Fibroblast of lung (primary cell): ENCODE measurements around the gene MYZAP. TPM values are rescaled to one million over a fixed set of nuclear protein-coding genes. Genes with fewer than 3 reads are reported as not detected.

Source experiments
- DNase-seq, 2 donors: peaks; one replicate each; pipeline versions ENCODE4 v3.0.0 to v3.0.0-alpha.2; 2010; ENCODE audit warnings: low read depth in 2 of 2
- H2AFZ ChIP-seq: 2 replicates; pipeline ENCODE4 v1.5.1; 2012; ENCODE audit warnings: low read length, control low read depth, inconsistent platforms
- H3K27ac ChIP-seq: 2 replicates; pipeline ENCODE4 v1.5.1; 2011; ENCODE audit warnings: low read length, control low read depth; ENCODE audit not compliant: insufficient read depth
- H3K27me3 ChIP-seq: 2 replicates; pipeline ENCODE4 v1.5.1; 2011; ENCODE audit warnings: mild to moderate bottlenecking, low read length; ENCODE audit not compliant: control insufficient read depth, insufficient read depth
- H3K36me3 ChIP-seq: 2 replicates; pipeline ENCODE4 v1.5.1; 2011; ENCODE audit warnings: low read length; ENCODE audit not compliant: control insufficient read depth, insufficient read depth
- H3K4me1 ChIP-seq: 2 replicates; pipeline ENCODE4 v1.5.1; 2011; ENCODE audit warnings: low read length; ENCODE audit not compliant: control insufficient read depth, insufficient read depth; ENCODE audit errors: extremely low read depth
- H3K4me2 ChIP-seq: 2 replicates; pipeline ENCODE4 v1.5.1; 2011; ENCODE audit warnings: low read length, control low read depth; ENCODE audit not compliant: insufficient read depth; ENCODE audit errors: extremely low read depth
- H3K4me3 ChIP-seq, 4 experiments: fragments of 200-600 bp in 1 of 4; sonication (generic) in 1 of 4; replicated peaks in 1 of 4; 2 replicates each; pipeline ENCODE4 v1.5.1; 2011 to 2016; ENCODE audit warnings: low read length in 4 of 4, low read depth in 3 of 4, mild to moderate bottlenecking in 3 of 4, control low read depth in 2 of 4, inconsistent platforms in 1 of 4, mixed read lengths in 1 of 4; ENCODE audit not compliant: insufficient read depth in 1 of 4; ENCODE audit errors: control extremely low read depth in 1 of 4
- H3K79me2 ChIP-seq: 2 replicates; pipeline ENCODE4 v1.5.1; 2012; ENCODE audit warnings: mild to moderate bottlenecking, low read length, inconsistent platforms; ENCODE audit not compliant: control insufficient read depth, insufficient read depth
- H3K9ac ChIP-seq: 2 replicates; pipeline ENCODE4 v1.5.1; 2011; ENCODE audit warnings: mild to moderate bottlenecking, low read length, control low read depth; ENCODE audit not compliant: insufficient read depth
- H3K9me3 ChIP-seq: 2 replicates; pipeline ENCODE4 v1.5.1; 2012; ENCODE audit warnings: low read depth, low read length; ENCODE audit not compliant: control insufficient read depth, insufficient read depth
- H4K20me1 ChIP-seq: 2 replicates; pipeline ENCODE4 v1.5.1; 2011; ENCODE audit warnings: low read length; ENCODE audit not compliant: control insufficient read depth, insufficient read depth; ENCODE audit errors: extremely low read depth
- CTCF ChIP-seq, 2 donors: IDR thresholded peaks in 1 of 2; conservative IDR thresholded peaks in 1 of 2; 1 replicate in 1 of 2; 2 replicates in 1 of 2; pipeline ENCODE4 v1.5.1; 2011 to 2012; ENCODE audit warnings: low read length in 2 of 2, control low read depth in 1 of 2, inconsistent platforms in 1 of 2, low read depth in 1 of 2, mild to moderate bottlenecking in 1 of 2
- EZH2 ChIP-seq: IDR thresholded peaks from 2 replicates; pipeline ENCODE4 v1.5.1; 2012; ENCODE audit warnings: low read length, control low read depth, mild to moderate bottlenecking; ENCODE audit errors: missing control alignments
- polyA plus RNA-seq, 2 donors: library from polyadenylated mRNA; depleted of rRNA in 1 of 2; stranded (reverse) in 1 of 2; unstranded in 1 of 2; fragments of >200 nt; gene quantifications; 2 replicates each; pipeline ENCODE4 v1.2.1, GENCODE V29; 2011 to 2012; ENCODE audit warnings: missing spikeins in 1 of 2
- total RNA-seq: library from RNA; depleted of rRNA; stranded (reverse); fragments of >200 nt; gene quantifications from 2 replicates; pipeline ENCODE4 v1.2.1, GENCODE V29; 2014

Gene MYZAP
- total and polyA plus RNA-seq, 2 donors (not counting 1 experiment from before 2014, with no cell fraction given) = 0.17 TPM; not detected in 1

- H2AFZ ChIP-seq = no peak overlapping the region
- H3K36me3 ChIP-seq = no peaks in the 10 kb centered on the region
- DNase-seq = no peak
- no peaks in the 10 kb centered on the region for H3K79me2 ChIP-seq
- no peak overlapping the region for H3K9ac ChIP-seq
- no peak overlapping the region for H3K27ac ChIP-seq
- H3K4me3 ChIP-seq = no peak overlapping the region
- H3K4me2 ChIP-seq = no peak overlapping the region
- H3K27me3 ChIP-seq = no peaks in the 10 kb centered on the region
- no peaks in the 10 kb centered on the region for H3K4me1 ChIP-seq
- no peak for TF ChIP-seq EZH2
- no peak for TF ChIP-seq CTCF (conservative IDR thresholded peaks at IDR 0.05 in 1 of 2, IDR thresholded peaks at IDR 0.05 in 1 of 2; ENCODE audit: low read depth in 1 of 2, low read length in 2 of 2)
- no peaks in the 10 kb centered on the region for H4K20me1 ChIP-seq
- no peaks in the 10 kb centered on the region for H3K9me3 ChIP-seq
Observed at GRCh38 chr15:57677204-57677603, 85.5 kb downstream of the MYZAP start.

- Histone ChIP-seq H4K20me1 (no peaks in the 10 kb centered on the region), H3K4me3 (no peak overlapping the region), H3K27ac (no peak overlapping the region), H3K9ac (no peak overlapping the region), H3K36me3 (no peaks in the 10 kb centered on the region), H3K4me2 (peak overlapping the region; percentile 61), H3K79me2 (no peaks in the 10 kb centered on the region), H3K4me1 (no peaks in the 10 kb centered on the region), H3K27me3 (no peaks in the 10 kb centered on the region), H2AFZ (peak overlapping the region; percentile 66), H3K9me3 (no peaks in the 10 kb centered on the region)
- TF ChIP-seq CTCF (conservative IDR thresholded peaks at IDR 0.05 in 1 of 2, IDR thresholded peaks at IDR 0.05 in 1 of 2; ENCODE audit: low read depth in 1 of 2, low read length in 2 of 2) = no peak
- TF ChIP-seq EZH2 = no peak
- peak; percentile 54 to 77 for DNase-seq
Observed at GRCh38 chr15:57680021-57680420, 88.3 kb downstream of the MYZAP start.

GRCh38 chr15:57681011-57681410 lies 89.3 kb downstream of the MYZAP start:
- TF ChIP-seq EZH2 (no peak), CTCF (conservative IDR thresholded peaks at IDR 0.05 in 1 of 2, IDR thresholded peaks at IDR 0.05 in 1 of 2; ENCODE audit: low read depth in 1 of 2, low read length in 2 of 2) (no peak)
- no peak overlapping the region for H3K27ac ChIP-seq
- H4K20me1 ChIP-seq = no peaks in the 10 kb centered on the region

More at GRCh38 chr15:57681011-57681410, 89.3 kb downstream of the MYZAP start:
- Histone ChIP-seq H3K79me2 (no peaks in the 10 kb centered on the region), H3K27me3 (no peaks in the 10 kb centered on the region), H2AFZ (no peak overlapping the region), H3K4me1 (no peaks in the 10 kb centered on the region), H3K36me3 (no peaks in the 10 kb centered on the region), H3K4me3 (no peak overlapping the region), H3K9me3 (no peaks in the 10 kb centered on the region), H3K9ac (no peak overlapping the region), H3K4me2 (no peak overlapping the region)
- no peak for DNase-seq
